ENCODE measurements around the gene TIAL1.

TIAL1 gene

GRCh38 chr10:119526621-119527592 lies 69.9 kb downstream of the TIAL1 start:
- no peak for DNase-seq

- no peak for DNase-seq
These were observed 70.6 kb downstream of the TIAL1 start for GRCh38 chr10:119526149-119526548.

GRCh38 chr10:119525116-119525515 lies 71.6 kb downstream of the TIAL1 start:
- no peak for DNase-seq

GRCh38 chr10:119524720-119525070 lies 72.1 kb downstream of the TIAL1 start:
- DNase-seq, result no peak

- DNase-seq, result no peak
These were observed 72.7 kb downstream of the TIAL1 start for GRCh38 chr10:119523895-119524719.

Data from activated gamma-delta T cell treated with Interleukin-2 at 50 U/mL for 16 hours (primary cell).